PC-9 (cell line): ENCODE data around the gene C1orf56.

Experiments
- EZH2 ChIP-seq: fragments of 200-600 bp; sonication (generic); IDR thresholded peaks from 2 replicates; pipeline ENCODE4 v1.8.0; 2017; ENCODE audit warnings: antibody characterized with exemption, low read depth
- TF ChIP-seq, protein P1 (sequence below): fragments of 200-600 bp; sonication (generic); conservative IDR thresholded peaks from 2 replicates; pipeline ENCODE4 v1.6.1; 2017; ENCODE audit warnings: mixed run types, antibody characterized with exemption, mild to moderate bottlenecking, moderate library complexity

DNA sequence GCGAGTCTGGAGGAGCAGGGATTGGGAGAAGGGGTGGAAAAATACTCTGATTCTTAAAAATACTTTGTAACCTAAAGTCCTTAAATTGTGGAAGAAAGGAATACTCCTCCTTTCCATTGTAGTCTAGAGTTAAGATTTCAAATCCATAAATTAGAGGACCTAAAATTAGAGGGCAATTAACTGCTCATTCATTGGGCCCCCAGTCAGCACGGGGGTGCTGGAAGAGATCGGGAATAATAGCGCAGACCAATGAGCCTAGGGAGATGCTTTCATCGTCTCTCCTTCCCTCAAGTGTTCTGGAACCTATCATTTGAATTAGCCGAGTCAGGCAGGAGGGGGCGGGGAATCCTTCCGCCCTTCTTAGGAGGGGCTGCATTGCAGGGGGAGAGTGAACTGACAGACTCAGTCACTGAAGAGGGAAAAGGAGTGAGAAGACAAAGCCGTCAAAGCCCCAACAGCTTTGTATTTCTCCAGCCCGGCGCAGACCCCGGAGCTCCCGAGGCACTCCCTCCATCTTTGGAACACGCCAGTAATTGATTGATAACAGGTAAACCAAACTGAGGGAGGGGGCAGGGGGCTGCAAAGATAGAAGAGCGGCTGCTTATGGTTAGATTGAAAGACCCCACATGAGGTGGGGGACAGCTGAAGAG, 12.6 kb downstream of the C1orf56 start, which contains the start of gene MLLT11:
- TF ChIP-seq, protein P1, sequence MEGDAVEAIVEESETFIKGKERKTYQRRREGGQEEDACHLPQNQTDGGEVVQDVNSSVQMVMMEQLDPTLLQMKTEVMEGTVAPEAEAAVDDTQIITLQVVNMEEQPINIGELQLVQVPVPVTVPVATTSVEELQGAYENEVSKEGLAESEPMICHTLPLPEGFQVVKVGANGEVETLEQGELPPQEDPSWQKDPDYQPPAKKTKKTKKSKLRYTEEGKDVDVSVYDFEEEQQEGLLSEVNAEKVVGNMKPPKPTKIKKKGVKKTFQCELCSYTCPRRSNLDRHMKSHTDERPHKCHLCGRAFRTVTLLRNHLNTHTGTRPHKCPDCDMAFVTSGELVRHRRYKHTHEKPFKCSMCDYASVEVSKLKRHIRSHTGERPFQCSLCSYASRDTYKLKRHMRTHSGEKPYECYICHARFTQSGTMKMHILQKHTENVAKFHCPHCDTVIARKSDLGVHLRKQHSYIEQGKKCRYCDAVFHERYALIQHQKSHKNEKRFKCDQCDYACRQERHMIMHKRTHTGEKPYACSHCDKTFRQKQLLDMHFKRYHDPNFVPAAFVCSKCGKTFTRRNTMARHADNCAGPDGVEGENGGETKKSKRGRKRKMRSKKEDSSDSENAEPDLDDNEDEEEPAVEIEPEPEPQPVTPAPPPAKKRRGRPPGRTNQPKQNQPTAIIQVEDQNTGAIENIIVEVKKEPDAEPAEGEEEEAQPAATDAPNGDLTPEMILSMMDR = no peak
- TF ChIP-seq EZH2 = no peak
